HepG2 (cell line): Measurements from ENCODE around the gene DDAH2. TPM values are rescaled to one million over a fixed set of nuclear protein-coding genes. Genes with fewer than 3 reads are reported as not detected.
A peak's percentile ranks its signal among the peaks of the same experiment; 100 is the strongest.

ENCODE experiments used
- ATRX ChIP-seq: sonication (generic); formaldehyde crosslinking; IDR thresholded peaks from 2 replicates; pipeline ENCODE4 v1.4.0; 2020; ENCODE audit warnings: missing genetic modification reagents, borderline replicate concordance
- CCDC6 ChIP-seq: sonication (generic); formaldehyde crosslinking; IDR thresholded peaks from 2 replicates; pipeline ENCODE4 v1.8.1; 2022; ENCODE audit warnings: mild to moderate bottlenecking, missing genetic modification reagents, moderate library complexity
- GPN1 ChIP-seq: sonication (generic); formaldehyde crosslinking; IDR thresholded peaks from 2 replicates; pipeline ENCODE4 v1.5.1; 2020; ENCODE audit warnings: missing genetic modification reagents, borderline replicate concordance
- KDM6A ChIP-seq: IDR thresholded peaks from 2 replicates; pipeline ENCODE4 v1.6.1; 2016; ENCODE audit warnings: low read depth
- ONECUT2 ChIP-seq: sonication (generic); formaldehyde crosslinking; IDR thresholded peaks from 2 replicates; pipeline ENCODE4 v1.4.0; 2020; ENCODE audit warnings: missing genetic modification reagents
- RBM39 ChIP-seq: fragments of 200-400 bp; formaldehyde crosslinking; IDR thresholded peaks from one replicate; pipeline ENCODE4 v1.6.1; 2018; ENCODE audit warnings: antibody characterized with exemption, mild to moderate bottlenecking, low read depth, low read length; ENCODE audit not compliant: poor library complexity, severe bottlenecking
- SOX5 ChIP-seq: IDR thresholded peaks from 2 replicates; pipeline ENCODE4 v1.6.1; 2016; ENCODE audit warnings: borderline replicate concordance
- TBL1XR1 ChIP-seq: fragments of 150-350 bp; IDR thresholded peaks from 2 replicates; pipeline ENCODE4 v1.6.1; 2014; ENCODE audit warnings: borderline replicate concordance, low read length; ENCODE audit not compliant: partially characterized antibody
- TGIF2 ChIP-seq: IDR thresholded peaks from 2 replicates; pipeline ENCODE4 v1.6.1; 2016; ENCODE audit warnings: control low read depth, missing compliant biosample characterization
- ZBTB21 ChIP-seq: sonication (generic); formaldehyde crosslinking; IDR thresholded peaks from 2 replicates; pipeline ENCODE4 v1.4.0; 2020; ENCODE audit warnings: missing genetic modification reagents
- ZBTB7A ChIP-seq: sonication (generic); formaldehyde crosslinking; IDR thresholded peaks from 2 replicates; pipeline ENCODE4 v1.8.0; 2022; ENCODE audit warnings: mild to moderate bottlenecking, missing genetic modification reagents
- ZKSCAN8 ChIP-seq: IDR thresholded peaks from 2 replicates; pipeline ENCODE4 v1.6.1; 2016; ENCODE audit warnings: borderline replicate concordance, missing genetic modification reagents, missing compliant biosample characterization
- ZNF136 ChIP-seq: sonication (generic); formaldehyde crosslinking; IDR thresholded peaks from 2 replicates; pipeline ENCODE4 v1.8.1; 2022; ENCODE audit warnings: low read depth, mild to moderate bottlenecking, moderate library complexity, missing genetic modification reagents
- ZNF431 ChIP-seq: sonication (generic); formaldehyde crosslinking; IDR thresholded peaks from 2 replicates; pipeline ENCODE4 v1.9.0; 2022; ENCODE audit warnings: missing genetic modification reagents, low read depth, mild to moderate bottlenecking, borderline replicate concordance
- ZNF768 ChIP-seq: sonication (generic); formaldehyde crosslinking; IDR thresholded peaks from 2 replicates; pipeline ENCODE4 v1.4.0; 2020; ENCODE audit warnings: missing genetic modification reagents
- polyA plus RNA-seq, 8 experiments: library from polyadenylated mRNA; depleted of rRNA in 3 of 8; stranded (reverse) in 7 of 8; unstranded in 1 of 8; fragments of >200 nt; fragmentation: Illumina TruSeq in 4 of 8; extraction: Trizol in 4 of 8; gene quantifications; 2 replicates each; pipeline versions ENCODE4 v1.2.1 to v1.2.3, GENCODE V29; 2011 to 2016; ENCODE audit warnings: low read depth in 4 of 8, missing spikeins in 1 of 8, mixed read lengths in 1 of 8; ENCODE audit not compliant: insufficient read depth in 1 of 8
- total RNA-seq, 5 experiments: library from RNA; depleted of rRNA; stranded (reverse); fragments of >200 nt; fragmentation: Illumina TruSeq; extraction: Trizol; gene quantifications; 2 replicates each; pipeline ENCODE4 v1.2.3, GENCODE V29; 2016; ENCODE audit warnings: low read depth in 1 of 5
- TF ChIP-seq, protein P1 (sequence below): sonication (generic); formaldehyde crosslinking; conservative IDR thresholded peaks from 2 replicates; pipeline ENCODE4 v1.4.0; 2020; ENCODE audit warnings: missing genetic modification reagents
- TF ChIP-seq, protein P2 (sequence below): sonication (generic); formaldehyde crosslinking; IDR thresholded peaks from 2 replicates; pipeline ENCODE4 v1.4.0; 2020; ENCODE audit warnings: missing genetic modification reagents, mild to moderate bottlenecking, borderline replicate concordance
- TF ChIP-seq, protein P3 (sequence below): sonication (generic); formaldehyde crosslinking; IDR thresholded peaks from 2 replicates; pipeline ENCODE4 v1.4.0; 2020; ENCODE audit warnings: missing genetic modification reagents
- TF ChIP-seq, protein P4 (sequence below): sonication (generic); formaldehyde crosslinking; IDR thresholded peaks from 2 replicates; pipeline ENCODE4 v1.4.0; 2020; ENCODE audit warnings: missing genetic modification reagents, borderline replicate concordance

The DDAH2 gene
- total and polyA plus RNA-seq, 2 of the 13 experiments (the other 11 are each of a cell fraction or from before 2014, with no cell fraction given), result 16.4 to 21.1 TPM

DNA sequence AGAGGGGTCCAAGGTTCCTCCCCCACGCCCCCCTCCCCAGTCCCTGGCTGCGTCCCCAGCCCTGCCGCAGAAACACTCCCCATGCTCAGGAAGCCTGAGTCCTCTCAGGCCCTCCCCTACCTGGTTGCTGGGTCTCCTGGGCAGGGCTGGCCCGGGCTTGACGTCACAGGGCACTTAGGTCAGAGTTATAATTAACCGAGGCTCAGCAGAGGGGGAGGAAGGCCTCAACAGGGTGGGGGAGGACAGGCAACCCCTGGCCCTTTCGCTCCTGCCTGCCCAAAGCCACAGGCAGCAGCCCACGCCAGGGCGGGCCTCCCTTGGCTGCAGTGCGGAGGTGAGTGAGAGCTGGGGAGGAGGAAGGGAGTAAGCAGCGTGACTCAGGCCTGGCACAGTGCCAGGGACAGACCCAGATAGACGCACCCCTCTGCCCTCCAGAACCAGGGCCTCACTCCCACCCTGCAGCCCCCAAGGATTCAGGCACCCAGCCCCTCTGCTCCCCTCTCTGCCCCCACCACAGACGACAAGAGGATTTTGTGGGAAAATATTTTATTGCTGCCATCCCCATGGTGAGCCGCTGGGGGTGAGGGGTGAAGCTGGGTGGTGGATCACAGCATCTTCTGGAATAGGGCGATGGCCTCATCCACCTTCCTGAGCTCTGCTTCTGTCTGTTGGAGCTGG, 48.0 kb upstream of the DDAH2 start, which contains the start of gene VWA7 (continued):
- TF ChIP-seq, protein P1, sequence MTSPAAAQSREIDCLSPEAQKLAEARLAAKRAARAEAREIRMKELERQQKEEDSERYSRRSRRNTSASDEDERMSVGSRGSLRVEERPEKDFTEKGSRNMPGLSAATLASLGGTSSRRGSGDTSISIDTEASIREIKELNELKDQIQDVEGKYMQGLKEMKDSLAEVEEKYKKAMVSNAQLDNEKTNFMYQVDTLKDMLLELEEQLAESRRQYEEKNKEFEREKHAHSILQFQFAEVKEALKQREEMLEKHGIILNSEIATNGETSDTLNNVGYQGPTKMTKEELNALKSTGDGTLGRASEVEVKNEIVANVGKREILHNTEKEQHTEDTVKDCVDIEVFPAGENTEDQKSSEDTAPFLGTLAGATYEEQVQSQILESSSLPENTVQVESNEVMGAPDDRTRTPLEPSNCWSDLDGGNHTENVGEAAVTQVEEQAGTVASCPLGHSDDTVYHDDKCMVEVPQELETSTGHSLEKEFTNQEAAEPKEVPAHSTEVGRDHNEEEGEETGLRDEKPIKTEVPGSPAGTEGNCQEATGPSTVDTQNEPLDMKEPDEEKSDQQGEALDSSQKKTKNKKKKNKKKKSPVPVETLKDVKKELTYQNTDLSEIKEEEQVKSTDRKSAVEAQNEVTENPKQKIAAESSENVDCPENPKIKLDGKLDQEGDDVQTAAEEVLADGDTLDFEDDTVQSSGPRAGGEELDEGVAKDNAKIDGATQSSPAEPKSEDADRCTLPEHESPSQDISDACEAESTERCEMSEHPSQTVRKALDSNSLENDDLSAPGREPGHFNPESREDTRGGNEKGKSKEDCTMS (CRISPR knock-in tag), result no peak
- TF ChIP-seq, protein P2, sequence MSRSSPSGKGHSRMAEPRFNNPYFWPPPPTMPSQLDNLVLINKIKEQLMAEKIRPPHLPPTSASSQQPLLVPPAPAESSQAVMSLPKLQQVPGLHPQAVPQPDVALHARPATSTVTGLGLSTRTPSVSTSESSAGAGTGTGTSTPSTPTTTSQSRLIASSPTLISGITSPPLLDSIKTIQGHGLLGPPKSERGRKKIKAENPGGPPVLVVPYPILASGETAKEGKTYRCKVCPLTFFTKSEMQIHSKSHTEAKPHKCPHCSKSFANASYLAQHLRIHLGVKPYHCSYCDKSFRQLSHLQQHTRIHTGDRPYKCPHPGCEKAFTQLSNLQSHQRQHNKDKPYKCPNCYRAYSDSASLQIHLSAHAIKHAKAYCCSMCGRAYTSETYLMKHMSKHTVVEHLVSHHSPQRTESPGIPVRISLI (CRISPR knock-in tag), result no peak
- TF ChIP-seq ZBTB21 (CRISPR knock-in tag), result peak; percentile 91
- no peak for TF ChIP-seq RBM39
- TF ChIP-seq SOX5 (CRISPR knock-in tag), result 0 out of 2 replicates have a peak, but pooled peaks have one; percentile 41
- TF ChIP-seq KDM6A (CRISPR knock-in tag), result peak; percentile 47; the same call in 1 of the 2 replicates
- no peak for TF ChIP-seq TBL1XR1
- TF ChIP-seq, protein P3, sequence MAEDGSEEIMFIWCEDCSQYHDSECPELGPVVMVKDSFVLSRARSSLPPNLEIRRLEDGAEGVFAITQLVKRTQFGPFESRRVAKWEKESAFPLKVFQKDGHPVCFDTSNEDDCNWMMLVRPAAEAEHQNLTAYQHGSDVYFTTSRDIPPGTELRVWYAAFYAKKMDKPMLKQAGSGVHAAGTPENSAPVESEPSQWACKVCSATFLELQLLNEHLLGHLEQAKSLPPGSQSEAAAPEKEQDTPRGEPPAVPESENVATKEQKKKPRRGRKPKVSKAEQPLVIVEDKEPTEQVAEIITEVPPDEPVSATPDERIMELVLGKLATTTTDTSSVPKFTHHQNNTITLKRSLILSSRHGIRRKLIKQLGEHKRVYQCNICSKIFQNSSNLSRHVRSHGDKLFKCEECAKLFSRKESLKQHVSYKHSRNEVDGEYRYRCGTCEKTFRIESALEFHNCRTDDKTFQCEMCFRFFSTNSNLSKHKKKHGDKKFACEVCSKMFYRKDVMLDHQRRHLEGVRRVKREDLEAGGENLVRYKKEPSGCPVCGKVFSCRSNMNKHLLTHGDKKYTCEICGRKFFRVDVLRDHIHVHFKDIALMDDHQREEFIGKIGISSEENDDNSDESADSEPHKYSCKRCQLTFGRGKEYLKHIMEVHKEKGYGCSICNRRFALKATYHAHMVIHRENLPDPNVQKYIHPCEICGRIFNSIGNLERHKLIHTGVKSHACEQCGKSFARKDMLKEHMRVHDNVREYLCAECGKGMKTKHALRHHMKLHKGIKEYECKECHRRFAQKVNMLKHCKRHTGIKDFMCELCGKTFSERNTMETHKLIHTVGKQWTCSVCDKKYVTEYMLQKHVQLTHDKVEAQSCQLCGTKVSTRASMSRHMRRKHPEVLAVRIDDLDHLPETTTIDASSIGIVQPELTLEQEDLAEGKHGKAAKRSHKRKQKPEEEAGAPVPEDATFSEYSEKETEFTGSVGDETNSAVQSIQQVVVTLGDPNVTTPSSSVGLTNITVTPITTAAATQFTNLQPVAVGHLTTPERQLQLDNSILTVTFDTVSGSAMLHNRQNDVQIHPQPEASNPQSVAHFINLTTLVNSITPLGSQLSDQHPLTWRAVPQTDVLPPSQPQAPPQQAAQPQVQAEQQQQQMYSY (CRISPR knock-in tag), result 0 out of 2 replicates have a peak, but pooled peaks have one; percentile 9
- peak; percentile 64; the same call in 1 of the 2 replicates for TF ChIP-seq ZBTB7A (CRISPR knock-in tag)
- TF ChIP-seq ZKSCAN8 (CRISPR knock-in tag), result peak; percentile 48; the same call in 1 of the 2 replicates
- TF ChIP-seq ZNF768 (CRISPR knock-in tag), result peak; percentile 48; the same call in 1 of the 2 replicates
- no peak for TF ChIP-seq GPN1
- TF ChIP-seq ZNF136 (CRISPR knock-in tag), result 0 out of 2 replicates have a peak, but pooled peaks have one; percentile 66
- no peak; the same call in 1 of the 2 replicates for TF ChIP-seq TGIF2
- 0 out of 2 replicates have a peak, but pooled peaks have one; percentile 54 for TF ChIP-seq CCDC6 (CRISPR knock-in tag)
- TF ChIP-seq, protein P4, sequence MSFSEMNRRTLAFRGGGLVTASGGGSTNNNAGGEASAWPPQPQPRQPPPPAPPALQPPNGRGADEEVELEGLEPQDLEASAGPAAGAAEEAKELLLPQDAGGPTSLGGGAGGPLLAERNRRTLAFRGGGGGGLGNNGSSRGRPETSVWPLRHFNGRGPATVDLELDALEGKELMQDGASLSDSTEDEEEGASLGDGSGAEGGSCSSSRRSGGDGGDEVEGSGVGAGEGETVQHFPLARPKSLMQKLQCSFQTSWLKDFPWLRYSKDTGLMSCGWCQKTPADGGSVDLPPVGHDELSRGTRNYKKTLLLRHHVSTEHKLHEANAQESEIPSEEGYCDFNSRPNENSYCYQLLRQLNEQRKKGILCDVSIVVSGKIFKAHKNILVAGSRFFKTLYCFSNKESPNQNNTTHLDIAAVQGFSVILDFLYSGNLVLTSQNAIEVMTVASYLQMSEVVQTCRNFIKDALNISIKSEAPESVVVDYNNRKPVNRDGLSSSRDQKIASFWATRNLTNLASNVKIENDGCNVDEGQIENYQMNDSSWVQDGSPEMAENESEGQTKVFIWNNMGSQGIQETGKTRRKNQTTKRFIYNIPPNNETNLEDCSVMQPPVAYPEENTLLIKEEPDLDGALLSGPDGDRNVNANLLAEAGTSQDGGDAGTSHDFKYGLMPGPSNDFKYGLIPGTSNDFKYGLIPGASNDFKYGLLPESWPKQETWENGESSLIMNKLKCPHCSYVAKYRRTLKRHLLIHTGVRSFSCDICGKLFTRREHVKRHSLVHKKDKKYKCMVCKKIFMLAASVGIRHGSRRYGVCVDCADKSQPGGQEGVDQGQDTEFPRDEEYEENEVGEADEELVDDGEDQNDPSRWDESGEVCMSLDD (CRISPR knock-in tag), result no peak; the same call in 1 of the 2 replicates
- no peak for TF ChIP-seq ONECUT2 (CRISPR knock-in tag)
- 0 out of 2 replicates have a peak, but pooled peaks have one; percentile 84 for TF ChIP-seq ZNF431 (CRISPR knock-in tag)
- no peak; the same call in 1 of the 2 replicates for TF ChIP-seq ATRX
